Superior temporal gyrus (tissue), 1 donor: ENCODE data around the gene GOLGA6L25.
"Not testable (repeated sequence)": the region's sequence is repeated elsewhere in the genome, so short reads cannot be mapped to it uniquely, and the experiment has no call there.

Experiments used
- DNase-seq: peaks from one replicate; pipeline ENCODE4 v3.0.0-alpha.2; 2016; ENCODE audit errors: extremely low spot score

Gene GOLGA6L25, protein sequence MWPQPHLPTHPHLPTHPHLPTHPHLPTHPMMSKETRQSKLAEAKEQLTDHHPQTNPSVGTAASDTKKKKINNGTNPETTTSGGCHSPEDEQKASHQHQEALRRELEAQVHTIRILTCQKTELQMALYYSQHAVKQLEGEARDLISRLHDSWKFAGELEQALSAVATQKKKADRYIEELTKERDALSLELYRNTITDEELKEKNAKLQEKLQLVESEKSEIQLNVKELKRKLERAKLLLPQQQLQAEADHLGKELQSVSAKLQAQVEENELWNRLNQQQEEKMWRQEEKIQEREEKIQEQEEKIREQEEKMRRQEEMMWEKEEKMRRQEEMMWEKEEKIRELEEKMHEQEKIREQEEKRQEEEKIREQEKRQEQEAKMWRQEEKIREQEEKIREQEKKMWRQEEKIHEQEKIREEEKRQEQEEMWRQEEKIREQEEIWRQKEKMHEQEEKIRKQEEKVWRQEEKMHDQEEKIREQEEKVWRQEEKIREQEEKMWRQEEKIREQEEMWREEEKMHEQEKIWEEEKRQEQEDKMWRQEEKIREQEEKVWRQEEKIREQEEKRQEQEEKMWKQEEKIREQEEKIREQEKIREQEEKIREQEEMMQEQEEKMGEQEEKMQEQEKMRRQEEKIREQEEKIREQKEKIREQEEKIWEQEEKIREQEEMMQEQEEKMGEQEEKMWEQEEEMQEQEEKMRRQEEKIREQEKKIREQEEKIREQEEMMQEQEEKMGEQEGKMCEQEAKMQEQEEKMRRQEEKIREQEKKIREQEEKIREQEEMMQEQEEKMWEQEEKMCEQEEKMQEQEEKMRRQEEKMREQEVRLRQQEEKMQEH

DNA sequence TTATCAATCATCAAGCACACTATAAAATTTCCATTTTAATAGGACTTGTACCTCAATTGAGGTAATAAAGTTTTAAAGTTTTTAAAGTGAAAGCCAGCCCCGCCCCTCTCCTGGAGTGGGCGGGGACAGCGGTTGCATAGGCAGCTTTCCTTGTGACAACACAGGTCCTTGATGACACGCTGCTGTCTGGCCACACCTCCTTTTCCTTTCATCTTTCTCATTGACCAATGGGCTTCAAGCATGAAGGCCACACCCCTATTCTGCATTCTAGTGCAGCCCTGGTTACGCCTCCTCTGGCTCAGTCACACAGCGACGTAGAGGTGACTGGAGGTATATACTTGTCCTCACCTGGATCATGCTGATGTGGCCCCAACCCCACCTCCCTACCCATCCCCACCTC is at the start of gene GOLGA6L25:
GOLGA6L25 (plus strand) TSS at position 301 of the 400 bp plus-strand sequence; CDS start at position 362, 61 bp downstream.
- not testable (repeated sequence) for DNase-seq

GRCh38 chr15:28508217-28508889 is 45.0 kb upstream of the GOLGA6L25 start:
- DNase-seq, result not testable (repeated sequence)

DNA sequence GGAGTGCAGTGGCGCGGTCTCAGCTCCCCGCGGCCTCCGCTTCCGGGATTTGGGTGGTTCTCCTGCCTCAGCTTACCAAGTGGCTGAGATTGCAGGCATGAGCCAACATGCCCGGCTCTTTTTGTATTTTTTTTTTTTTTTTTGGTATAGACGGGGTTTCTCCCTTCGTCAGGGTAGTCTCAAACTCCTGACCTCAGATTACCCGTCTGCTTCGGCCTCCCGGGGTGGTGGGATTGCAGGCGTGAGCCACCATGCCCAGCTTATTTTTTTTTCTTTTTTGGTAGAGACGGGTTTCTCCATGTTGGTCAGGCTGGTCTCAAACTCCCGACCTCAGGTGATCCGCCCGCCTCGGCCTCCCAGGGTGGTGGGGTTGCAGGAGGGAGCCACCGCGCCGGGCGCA is 39.2 kb upstream of the GOLGA6L25 start:
- not testable (repeated sequence) for DNase-seq

DNA sequence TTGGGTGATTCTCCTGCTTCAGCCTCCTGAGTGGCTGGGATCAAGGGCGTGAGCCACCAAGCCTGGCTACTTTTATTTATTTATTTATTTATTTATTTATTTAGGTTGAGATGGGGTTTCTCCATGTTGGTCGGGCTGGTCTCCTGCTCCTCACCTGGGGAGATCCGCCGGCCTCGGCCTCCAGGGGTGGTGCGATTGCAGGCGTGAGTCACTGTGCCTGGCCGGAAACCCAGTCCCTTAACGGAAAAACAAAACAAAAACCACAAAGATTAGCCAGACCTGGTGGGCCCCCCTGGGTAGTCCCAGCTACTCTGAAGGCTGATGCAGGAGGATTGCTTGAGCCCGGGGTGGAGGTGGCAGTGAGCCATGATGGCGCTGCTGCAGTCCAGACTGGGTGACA is 38.2 kb upstream of the GOLGA6L25 start:
- DNase-seq, result not testable (repeated sequence)

GRCh38 chr15:28532954-28533353 is 20.4 kb upstream of the GOLGA6L25 start, which contains the start of gene GOLGA8G:
GOLGA8G (minus strand) TSS chr15:28532971; CDS start chr15:28532909, 62 bp downstream.
- not testable (repeated sequence) for DNase-seq

GRCh38 chr15:28573351-28573750 is 20.0 kb downstream of the GOLGA6L25 start:
- DNase-seq, result not testable (repeated sequence)

DNA sequence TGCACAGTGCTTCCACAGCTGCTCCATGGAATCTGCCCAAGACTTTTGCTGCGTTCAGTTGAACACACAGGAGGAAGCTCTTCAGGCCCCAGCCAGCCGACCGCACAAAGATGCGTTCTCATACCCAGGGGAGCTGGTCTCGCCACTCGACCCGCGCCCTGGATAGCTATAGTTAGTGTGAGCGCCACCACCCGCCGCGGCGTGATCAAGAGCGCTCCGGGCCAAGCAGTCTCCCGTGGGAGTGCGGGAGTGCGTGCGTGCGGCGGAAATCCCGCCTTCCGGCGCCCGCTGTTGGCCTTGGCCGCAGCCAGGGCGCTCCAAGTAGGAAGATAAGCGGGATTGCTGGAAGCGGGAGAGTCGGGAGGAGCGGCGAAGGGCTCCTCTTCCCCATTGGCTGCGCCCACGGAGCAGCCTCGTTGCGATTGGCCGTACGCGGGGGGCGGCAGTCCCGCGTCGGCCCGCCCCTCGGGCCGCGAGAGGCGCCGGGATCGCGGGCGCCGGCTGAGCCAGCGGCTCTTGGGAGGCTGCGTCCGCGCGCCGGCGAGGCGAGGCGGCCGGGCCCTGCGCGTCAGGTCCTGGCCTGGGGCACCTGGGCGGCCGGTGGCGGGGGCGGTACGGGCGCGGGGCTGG is 35.7 kb downstream of the GOLGA6L25 start:
- not testable (repeated sequence) for DNase-seq

DNA sequence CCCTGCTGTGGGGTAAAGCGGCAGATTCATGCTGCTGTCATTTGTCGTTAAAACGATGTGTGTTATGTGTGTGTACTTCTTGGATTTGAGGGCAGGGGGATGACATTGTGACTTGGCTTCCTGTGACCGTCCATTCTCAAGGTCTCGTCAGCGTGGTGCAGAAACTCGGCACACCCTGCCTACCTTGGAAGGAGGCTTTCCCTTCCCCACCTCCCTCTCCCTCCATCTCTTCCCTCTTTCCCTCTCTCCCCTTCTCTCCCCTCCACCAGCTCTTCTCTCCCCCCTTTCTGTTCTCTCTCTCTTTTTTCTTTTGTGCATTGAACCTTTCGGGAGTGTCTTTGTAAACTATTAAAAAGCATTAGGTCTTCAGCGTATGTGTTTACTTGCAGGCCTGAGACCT is 36.4 kb downstream of the GOLGA6L25 start:
- not testable (repeated sequence) for DNase-seq

GRCh38 chr15:28592395-28592794 is 39.0 kb downstream of the GOLGA6L25 start:
- not testable (repeated sequence) for DNase-seq

DNA sequence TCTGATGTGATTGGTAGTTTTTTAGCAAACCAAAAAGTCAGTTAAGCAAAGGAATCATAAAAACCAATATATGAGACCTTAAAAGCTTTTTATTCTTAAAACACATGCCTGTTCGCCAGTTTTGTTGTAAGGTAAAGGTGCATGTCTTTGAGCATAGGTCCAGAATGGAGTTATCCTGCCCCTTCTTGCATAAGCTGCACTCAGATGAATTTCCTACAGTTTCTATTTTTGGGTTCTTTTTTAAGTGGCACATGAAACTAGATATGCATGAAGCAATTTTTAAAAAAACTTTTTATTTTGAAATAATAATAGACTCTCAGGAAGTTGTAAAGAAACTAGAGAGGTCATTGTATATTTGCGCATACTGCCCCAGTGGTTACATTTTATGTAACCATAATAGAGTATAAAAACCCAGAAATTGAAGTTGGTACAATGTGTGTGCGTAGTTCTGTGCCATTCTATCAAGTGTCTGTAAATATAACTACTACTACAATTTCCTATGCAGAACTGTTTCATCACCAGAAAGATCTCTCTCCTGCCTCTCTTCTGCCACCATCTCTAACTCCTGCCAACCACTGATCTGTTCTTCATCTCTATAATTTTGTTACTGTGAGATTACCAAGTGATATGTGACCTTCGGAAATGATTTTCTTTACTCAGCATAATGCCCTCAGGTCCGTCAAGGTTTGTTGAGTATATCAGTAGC is 40.2 kb downstream of the GOLGA6L25 start:
- DNase-seq, result not testable (repeated sequence)

DNA sequence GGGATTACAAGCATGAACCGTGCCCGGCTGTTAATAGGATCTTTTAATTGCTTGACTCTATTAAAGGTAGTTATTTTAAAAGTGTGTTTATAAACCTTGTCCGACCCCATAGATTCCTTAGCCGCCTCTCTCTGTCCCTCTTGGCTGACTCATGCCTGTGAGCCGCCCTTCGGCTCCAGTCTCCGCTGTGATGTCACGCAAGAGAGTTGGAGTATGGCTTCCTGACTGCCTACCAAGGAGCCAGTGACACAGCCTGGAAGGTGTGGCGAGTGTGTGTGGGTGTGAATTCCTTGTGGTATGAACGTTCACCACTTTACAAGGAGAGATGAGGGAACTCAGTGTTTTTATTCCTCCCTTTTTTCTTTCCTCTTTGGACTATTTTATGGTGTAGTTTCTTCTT is 44.1 kb downstream of the GOLGA6L25 start:
- DNase-seq, result not testable (repeated sequence)

- not testable (repeated sequence) for DNase-seq
Observed at GRCh38 chr15:28598209-28598608, 44.8 kb downstream of the GOLGA6L25 start.

DNA sequence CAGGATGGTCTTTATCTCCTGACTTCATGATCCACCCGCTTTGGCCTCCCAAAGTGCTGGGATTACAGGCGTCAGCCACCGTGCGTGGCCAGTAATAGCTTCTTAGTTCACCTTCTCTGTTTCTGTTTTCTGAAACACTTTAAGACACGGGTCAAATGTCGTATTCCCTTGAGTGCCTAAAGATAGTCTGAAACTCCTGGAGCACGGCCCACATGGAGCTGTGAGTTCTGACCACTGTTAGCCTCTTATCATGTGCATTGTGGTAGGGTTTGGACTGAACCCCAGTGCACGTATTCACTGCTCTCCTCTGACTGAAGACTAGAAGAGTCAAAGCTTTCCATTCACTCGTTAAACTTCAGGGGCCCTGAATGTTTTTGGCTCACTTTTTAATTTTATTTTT is 48.8 kb downstream of the GOLGA6L25 start:
- not testable (repeated sequence) for DNase-seq
